OCI-LY7 (cell line): Measurements from ENCODE around the gene EVX1.

ENCODE experiments used
- CTCF ChIP-seq: fragments of 200-600 bp; sonication (generic); conservative IDR thresholded peaks from 2 replicates; pipeline ENCODE4 v1.5.1; 2014; ENCODE audit warnings: mild to moderate bottlenecking, antibody characterized with exemption, low read length, moderate library complexity, mixed read lengths
- EZH2phosphoT487 ChIP-seq: fragments of 200-600 bp; sonication (generic); IDR thresholded peaks from 2 replicates; pipeline ENCODE4 v1.6.1; 2018; ENCODE audit warnings: low read depth, borderline replicate concordance, mild to moderate bottlenecking, mixed run types, antibody characterized with exemption, low read length, moderate library complexity, mixed read lengths

- TF ChIP-seq CTCF: no peak
- TF ChIP-seq EZH2phosphoT487: no peak
These were observed 33.6 kb upstream of the EVX1 start for GRCh38 chr7:27208998-27209397.
